Panc1 (cell line): Measurements from ENCODE around the gene NSD1.

Experiments used
- CTCF ChIP-seq: fragments of 450-650 bp; IDR thresholded peaks from 2 replicates; pipeline ENCODE4 v1.5.1; 2017; ENCODE audit warnings: mild to moderate bottlenecking
- POLR2AphosphoS5 ChIP-seq: IDR thresholded peaks from 2 replicates; pipeline ENCODE4 v1.6.1; 2012; ENCODE audit warnings: mild to moderate bottlenecking, low read depth, low read length, moderate library complexity
- TF ChIP-seq, protein P1 (sequence below), 2 experiments: IDR thresholded peaks; 2 replicates each; pipeline ENCODE4 v1.6.1; 2011 to 2012; ENCODE audit warnings: low read depth in 2 of 2, control low read depth in 1 of 2, low read length in 1 of 2, mild to moderate bottlenecking in 1 of 2, moderate library complexity in 1 of 2; ENCODE audit not compliant: insufficient read depth in 1 of 2

DNA sequence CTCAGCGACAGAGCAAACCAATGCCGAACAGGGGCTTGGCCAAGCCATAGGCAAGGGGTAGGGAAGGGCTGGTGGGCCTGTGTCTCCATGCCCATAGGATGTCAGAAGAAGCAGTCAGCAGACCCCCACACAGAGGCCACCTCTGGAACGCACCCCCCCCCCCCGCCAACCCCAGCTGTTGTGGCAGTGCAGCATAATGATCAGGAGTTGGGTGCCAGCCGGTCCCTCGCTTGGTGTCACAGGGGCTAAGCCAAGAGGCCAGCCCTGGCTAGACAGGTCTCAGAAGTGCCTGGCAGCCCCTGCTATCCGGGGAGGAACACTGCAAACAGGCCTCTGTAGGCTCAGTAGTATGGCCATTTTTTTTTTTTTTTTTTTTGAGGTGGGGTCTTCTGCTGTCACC lies 181.8 kb downstream of the NSD1 start:
- TF ChIP-seq CTCF (no peak), POLR2AphosphoS5 (no peak)
- TF ChIP-seq, protein P1, sequence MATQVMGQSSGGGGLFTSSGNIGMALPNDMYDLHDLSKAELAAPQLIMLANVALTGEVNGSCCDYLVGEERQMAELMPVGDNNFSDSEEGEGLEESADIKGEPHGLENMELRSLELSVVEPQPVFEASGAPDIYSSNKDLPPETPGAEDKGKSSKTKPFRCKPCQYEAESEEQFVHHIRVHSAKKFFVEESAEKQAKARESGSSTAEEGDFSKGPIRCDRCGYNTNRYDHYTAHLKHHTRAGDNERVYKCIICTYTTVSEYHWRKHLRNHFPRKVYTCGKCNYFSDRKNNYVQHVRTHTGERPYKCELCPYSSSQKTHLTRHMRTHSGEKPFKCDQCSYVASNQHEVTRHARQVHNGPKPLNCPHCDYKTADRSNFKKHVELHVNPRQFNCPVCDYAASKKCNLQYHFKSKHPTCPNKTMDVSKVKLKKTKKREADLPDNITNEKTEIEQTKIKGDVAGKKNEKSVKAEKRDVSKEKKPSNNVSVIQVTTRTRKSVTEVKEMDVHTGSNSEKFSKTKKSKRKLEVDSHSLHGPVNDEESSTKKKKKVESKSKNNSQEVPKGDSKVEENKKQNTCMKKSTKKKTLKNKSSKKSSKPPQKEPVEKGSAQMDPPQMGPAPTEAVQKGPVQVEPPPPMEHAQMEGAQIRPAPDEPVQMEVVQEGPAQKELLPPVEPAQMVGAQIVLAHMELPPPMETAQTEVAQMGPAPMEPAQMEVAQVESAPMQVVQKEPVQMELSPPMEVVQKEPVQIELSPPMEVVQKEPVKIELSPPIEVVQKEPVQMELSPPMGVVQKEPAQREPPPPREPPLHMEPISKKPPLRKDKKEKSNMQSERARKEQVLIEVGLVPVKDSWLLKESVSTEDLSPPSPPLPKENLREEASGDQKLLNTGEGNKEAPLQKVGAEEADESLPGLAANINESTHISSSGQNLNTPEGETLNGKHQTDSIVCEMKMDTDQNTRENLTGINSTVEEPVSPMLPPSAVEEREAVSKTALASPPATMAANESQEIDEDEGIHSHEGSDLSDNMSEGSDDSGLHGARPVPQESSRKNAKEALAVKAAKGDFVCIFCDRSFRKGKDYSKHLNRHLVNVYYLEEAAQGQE (IDR thresholded peaks at IDR 0.05; ENCODE audit: insufficient read depth in 1 of 2, low read depth in 2 of 2, low read length in 1 of 2) = no peak
